Measurements from ENCODE around the gene NPIPB2.
"Not testable (repeated sequence)": the region's sequence is repeated elsewhere in the genome, so short reads cannot be mapped to it uniquely, and the experiment has no call there.

The NPIPB2 gene

DNA sequence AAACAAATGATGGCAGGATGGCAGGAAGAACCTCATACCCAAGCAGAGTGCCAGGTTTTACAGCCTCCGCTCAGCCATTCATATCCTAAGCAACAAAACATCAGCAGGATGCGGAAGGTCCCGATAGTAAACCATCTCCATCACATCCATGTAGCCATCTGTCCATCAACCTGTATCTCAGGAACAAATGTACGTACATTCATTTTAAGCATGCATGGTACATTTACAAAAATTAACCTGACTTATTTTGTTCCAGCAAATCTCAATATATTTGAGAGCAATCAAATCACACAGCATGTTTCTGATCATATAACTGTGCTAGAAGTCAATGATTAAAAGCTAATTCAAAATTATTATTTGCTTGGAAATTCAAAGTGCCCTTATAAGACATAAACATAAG lies at the start of gene NPIPB2:
Gene NPIPB2 (minus strand): TSS at position 101 of the 400 bp plus-strand sequence. CDS start 0 bp downstream, at position 101.
- not testable (repeated sequence) for DNase-seq

DNA sequence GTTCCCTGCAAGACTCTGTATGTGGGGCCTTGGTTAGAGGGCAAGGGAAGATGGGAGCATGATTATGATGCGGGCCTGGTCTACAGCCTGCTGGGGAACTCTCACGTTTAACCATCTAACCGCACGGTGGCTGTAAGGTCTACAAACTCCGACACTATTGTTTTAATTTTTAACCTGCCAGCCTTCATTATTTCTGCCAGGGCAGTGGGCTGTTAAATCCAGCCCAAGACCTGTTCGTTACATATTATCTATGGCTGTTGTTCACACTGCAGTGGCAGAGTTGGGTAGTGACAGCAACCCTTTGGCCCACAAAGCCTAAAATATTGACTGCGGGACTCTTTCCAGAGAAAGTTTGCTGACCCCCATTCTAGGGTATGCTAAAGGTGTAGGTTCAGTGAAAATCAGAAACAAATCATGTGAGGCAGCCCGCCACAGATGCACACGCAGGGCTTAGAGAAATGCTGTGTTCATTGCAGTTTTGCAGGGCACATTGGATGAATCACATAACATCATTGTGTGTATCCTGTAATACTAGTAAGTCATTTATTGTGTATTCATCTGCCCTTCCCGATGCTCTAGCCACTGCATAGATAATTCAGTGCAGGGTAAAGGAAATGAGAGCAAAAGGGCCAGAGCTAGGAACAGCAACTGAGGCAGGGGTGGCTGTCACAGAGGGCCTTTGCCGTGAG lies 49.0 kb upstream of the NPIPB2 start:
- no peak for DNase-seq

DNA sequence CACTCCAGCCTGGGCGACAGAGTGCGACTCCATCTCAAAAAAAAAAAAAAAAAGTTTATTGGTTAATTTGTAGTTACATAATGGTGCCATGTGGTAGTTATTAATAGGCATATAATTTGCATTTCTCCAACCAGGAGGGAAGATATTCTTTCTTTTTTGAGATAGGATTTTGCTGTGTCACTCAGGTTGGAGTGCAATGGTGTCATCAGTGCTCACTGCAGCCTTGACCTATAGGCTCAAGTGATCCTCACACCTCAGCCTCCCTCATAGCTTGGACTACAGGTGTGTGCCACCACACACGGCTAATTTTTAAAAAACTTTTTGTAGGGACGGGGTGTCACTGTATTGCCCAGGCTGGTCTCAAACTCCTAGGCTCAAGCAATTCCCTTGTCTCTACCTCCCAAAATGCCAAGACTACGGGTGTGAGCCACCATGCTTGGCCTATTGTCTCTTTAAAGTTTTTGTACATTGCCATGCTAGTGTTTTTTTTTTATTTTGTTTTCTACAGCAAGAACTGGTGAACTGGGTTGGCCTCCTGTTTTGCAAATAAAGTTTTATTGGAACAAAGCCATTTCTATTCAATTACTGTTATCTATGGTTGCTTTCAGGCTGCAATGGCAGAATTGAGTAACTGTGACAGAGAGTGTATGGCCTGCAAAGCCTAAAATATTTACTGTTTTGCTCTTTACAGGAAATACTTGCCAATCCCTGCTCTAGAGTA lies 46.6 kb upstream of the NPIPB2 start:
- DNase-seq, result no peak

DNA sequence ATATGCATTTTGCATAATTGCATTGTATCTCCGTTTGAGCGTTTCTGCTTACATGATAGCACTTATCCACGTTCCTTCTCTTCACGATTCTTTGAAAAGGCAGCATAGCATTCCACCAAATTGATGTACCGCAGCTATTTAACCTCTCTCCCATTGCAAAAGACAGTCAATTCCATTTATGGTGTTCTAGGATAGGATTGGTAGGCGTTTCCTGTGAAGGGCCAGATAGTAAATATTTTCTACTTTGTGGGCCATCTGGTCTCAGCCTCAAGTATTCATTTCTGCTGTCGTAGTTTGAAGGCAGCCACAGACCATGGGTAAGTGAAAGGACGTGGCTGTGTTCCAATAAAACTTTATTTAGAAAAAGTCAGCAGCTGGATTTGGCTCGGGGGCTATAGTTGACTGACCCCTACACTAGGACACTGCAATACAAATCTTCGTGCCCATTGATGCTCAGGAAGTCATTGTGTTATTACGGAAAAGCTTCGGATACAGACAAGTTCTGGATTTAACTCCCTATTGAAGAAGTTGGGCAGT lies 44.7 kb upstream of the NPIPB2 start:
- DNase-seq, result no peak

DNA sequence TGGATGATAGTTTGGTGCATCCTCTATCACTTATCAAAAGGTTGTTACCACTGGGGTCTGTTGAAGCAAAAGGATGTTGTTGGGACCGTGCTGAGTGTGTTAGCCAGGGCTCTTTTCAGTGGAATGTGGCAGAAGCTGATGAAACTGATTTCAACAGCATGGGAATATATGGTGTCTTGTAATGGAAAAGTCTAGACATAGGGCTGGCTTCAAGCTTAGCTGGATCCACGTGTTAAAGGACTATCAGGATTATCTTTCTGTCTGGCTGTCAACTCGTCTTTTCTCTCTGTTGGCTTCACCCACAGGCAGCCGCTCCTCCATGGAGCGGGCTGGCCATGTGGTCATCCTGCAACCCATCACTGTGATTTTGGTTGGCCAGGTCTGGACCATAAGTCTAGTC lies 43.4 kb upstream of the NPIPB2 start:
- no peak for DNase-seq

DNA sequence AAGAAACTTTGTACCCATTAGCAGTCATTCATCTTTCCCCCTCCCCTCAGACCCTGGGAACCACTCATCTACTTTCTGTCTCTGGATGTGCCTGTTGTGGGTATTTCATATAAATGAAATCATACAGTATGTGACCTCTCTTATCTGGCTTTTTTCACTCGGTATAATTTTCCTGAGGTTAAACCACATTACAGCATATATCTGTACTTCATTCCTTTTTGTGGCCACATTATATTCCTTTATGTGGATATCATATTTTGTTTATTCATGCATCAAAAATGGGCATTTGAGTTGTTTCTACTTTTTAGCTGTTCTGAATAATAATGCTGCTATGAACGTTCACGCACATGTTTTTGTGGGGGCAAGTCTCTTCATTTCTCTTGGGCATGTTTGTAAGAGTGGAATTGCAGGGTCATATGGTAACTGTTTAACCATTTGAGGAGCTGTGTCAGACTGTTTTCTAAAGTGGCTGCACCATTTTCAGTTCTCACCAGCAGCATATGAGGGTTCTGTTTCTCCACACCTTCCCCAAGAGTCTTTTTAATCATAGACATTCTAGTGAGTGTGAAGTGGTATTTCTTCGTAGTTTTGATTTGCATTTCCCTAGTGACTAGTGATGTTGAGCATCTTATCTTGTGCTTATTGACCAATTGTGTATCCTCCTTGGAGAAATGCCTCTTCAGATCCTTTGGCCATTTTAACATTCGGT lies 38.4 kb upstream of the NPIPB2 start:
- no peak for DNase-seq

DNA sequence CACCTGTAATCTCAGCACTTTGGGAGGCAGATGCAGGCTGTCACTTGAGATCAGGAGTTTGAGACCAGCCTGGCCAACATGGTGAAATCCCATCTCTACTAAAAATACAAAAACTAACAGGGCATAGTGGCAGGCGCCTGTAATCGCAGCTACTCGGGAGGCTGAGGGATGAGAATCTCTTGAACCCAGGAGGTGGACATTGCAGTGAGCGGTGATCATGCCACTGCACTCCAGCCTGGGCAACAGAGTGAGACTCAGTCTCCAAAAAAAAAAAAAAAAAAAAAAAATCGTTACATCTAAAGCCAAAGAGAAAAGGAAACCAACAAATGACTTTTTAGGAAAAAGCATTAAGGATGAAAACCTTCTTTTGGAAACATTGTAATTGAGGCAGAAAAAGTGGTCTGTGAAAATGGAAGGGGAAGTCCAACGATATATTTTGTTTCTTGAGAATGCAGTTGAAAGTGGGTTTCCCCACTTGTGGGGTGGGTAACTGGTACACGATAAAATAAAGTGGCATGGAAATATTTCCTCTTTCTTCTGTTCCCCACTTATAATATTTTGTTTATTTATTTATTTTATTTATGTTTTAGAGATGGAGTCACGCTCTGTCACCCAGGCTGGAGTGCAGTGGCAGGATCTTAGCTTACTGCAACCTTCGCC lies 37.3 kb upstream of the NPIPB2 start:
- DNase-seq, result no peak

DNA sequence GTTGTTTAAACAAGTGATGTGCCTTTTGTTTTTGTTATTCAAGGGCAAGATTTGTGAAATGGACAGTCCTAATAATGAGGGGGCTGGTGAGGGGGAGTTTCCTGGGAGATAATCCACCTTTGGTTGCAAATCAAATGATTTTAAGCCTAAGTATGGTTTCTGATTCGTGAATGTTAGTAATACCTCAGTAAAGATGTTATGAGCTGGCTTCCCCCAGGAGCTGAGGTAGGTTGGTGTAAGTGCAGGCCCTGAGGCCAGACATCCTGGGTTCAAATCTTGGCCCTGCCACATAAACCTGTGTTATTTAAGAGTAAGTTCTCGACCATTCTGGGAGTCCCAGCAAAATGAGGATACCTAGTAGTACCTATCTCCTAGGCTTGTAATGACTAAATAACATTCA lies 36.2 kb upstream of the NPIPB2 start:
- no peak for DNase-seq

DNA sequence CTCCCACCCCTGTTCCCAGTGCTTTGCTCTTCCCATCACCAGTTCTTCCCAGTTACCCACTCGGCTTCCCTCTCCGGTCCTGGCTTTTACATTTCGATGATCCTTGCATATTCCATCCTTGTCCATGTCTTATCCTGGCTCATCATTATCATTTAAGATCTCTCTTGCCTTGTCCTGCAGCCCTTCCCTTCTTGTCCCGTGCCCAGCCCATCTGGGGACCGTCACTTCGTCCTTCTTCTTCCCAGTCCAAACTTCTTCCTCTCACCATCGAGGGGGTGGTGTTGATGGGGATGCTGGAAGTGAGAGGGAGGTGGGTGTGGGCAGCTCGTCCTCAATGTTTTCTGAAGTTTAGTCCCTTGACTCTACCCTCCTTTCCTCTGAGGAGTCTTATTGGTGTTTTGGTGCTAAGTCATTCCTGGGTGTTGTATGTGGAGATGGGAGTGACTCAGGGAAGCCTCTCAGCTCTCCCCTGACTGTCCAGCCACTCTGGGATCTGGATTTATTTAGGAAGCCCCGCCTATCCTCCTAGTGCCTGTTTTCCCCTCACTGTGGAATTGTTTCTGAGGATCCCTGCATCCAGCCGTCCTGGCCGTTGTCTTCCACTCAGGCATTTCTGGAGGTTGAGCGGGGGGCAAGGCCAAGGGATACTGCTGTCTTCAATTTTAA lies 35.7 kb upstream of the NPIPB2 start:
- no peak for DNase-seq

DNA sequence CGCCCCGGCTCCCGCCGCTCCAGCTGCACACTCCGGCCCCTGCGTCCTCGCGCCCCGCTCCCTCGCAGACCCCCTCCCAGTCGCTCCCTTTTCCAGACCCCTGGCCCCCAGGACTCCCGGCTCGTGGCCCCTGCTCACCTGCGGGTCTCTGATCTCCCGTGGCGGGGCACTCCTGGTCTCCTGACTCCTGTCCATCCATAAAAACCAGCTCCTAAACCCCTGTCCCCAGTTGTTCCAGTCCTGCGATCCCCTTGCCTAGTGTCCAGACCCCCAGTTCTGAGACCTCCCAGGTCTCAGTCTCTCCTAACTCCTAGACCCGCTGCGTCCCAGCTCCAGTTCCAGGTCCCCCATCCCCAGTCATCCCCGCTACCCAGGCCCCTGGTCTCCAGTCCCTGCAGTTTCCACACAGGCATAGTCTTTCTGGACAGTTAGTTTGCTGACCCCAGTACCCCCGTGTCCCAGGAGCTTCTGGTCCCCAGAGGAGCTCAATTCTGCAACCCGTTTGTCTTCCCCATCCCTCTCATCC lies 35.1 kb upstream of the NPIPB2 start:
- DNase-seq, result no peak

DNA sequence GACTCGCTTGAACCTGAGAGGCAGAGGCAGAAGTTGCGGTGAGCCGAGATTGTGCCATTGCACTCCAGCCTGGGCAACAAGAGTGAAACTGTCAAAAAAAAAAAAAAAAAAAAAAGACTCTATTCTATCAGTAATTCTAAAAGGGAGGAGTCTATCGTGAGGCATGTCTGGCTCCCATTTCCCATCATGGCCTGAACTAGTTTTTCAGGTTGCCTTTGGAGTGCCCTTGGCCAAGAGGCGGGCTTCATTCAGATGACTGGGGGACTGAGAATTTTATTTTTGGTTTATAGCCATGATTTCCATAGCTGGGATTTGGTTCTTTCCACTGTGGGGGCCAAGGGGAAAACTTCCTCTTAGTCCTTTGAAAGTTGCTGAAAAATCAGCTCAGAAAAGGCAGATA lies 31.2 kb upstream of the NPIPB2 start:
- no peak for DNase-seq

DNA sequence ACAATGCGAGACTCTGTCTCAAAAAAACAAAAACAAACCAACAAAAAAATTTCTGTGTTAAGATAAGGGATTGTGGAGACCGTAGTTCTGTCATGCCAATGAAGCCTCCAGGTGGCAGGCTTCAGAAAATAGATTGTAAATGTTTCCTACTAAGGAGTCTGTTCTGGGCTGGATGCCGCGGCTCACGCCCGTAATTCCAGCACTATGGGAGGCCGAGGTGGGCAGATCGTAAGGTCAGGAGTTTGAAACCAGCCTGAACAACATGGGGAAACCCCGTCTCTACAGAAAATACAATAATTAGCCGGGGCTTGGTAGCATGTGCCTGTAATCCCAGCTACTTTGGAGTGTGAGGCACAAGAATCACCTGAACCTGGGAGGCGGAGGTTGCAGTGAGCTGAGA lies 30.3 kb upstream of the NPIPB2 start:
- no peak for DNase-seq

DNA sequence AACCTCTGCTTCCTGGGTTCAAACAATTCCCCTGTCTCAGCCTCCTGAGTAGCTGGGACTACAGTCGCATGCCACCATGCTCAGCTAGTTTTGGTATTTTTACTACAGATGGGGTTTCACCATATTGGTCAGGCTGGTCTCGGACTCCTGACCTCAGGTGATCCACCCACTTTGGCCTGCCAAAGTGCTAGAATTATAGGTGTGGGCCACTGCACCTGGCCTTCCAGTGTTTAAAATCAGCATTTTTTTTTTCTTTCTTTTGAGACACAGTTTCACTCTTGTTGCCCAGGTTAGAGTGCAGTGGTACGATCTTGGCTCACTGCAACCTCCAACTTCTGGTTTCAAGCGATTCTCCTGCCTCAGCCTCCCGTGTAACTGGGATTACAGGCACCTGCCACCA lies 28.4 kb upstream of the NPIPB2 start:
- not testable (repeated sequence) for DNase-seq

DNA sequence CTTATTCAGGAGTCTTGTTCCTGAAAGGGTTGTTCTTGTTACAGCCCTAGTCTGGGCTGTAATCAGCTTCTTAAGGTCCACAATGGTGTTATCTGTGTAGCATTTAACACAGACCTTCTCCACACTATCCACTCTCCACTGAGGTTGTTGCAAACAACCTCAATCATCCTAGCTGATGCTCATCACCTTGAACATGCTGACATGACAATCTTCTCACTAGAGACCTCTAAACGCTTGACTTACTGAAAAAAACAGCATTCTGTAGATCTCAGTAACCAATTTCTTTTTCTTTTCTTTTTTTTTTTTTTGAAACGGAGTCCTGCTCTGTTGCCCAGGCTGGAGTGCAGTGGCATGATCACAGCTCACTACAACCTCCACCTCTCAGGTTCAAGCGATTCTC lies 26.7 kb upstream of the NPIPB2 start:
- DNase-seq, result no peak

DNA sequence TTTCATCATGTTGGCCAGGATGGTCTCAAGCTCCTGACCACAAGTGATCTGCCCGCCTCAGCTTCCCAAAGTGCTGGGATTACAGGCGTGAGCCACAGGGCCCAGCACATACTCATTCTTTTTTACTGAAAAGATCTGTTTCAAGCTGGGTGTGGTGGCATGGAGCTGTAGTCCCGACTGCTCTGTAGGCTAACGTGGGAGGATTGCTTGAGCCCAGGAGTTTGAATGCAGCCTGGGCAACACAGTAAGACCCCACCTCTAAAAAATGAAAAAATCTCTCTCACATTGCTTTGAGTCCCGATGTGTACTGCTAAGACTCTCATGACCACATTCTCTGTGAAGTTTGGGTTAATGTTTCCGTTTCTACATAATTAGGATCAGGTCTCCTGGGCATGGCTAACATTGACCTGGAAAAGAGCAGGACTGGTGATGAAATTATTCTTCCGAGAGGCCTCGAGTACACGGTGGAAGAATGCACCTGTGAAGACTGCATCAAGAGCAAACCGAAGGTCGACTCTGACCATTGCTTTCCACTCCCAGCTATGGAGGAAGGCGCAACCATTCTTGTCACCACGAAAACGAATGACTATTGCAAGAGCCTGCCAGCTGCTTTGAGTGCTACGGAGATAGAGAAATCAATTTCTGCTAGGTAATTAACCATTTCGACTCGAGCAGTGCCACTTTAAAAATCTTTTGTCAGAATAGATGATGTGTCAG lies 25.5 kb upstream of the NPIPB2 start:
- no peak for DNase-seq

DNA sequence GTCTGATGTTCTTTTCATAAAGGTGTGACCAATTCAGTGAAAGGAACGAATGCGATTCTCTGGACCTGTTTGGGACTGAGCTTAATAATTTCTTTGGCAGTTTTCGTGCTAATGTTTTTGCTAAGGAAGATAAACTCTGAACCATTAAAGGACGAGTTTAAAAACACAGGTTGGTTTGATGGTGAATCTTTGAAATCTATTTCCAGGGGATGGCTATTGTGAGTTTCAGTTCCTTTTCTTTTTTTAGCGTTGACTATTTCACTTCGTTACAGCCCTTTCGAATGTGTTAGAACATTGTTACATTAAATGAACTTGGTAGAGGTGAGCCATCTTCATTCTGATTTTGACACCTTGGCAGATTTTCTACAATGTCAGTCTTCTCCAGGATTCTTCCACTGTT lies 24.3 kb upstream of the NPIPB2 start:
- DNase-seq, result no peak

DNA sequence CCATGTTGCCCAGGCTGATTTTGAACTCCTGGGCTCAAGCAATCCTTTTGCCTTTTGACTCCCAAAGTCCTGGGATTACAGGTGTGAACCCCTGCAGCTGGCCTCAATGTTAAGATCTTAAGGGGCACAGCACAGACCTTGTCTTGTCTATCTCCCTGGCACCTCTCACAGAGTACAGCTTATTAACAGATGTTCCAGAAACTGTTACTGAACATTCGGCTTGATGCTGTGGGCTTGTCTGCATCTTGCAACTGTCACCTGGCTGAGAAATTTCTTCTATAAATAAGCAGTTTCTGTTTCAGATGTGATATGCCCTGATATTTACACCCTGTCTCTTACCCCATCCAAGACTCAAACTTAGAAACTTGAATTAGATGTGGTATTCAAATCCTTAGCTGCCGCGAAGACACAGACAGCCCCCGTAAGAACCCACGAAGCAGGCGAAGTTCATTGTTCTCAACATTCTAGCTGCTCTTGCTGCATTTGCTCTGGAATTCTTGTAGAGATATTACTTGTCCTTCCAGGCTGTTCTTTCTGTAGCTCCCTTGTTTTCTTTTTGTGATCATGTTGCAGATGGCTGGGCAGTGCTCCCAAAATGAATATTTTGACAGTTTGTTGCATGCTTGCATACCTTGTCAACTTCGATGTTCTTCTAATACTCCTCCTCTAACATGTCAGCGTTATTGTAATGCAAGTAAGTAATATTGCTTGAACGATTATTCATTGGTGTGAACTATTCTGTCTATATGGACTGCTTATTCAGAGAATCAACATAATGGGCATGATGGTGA lies 23.1 kb upstream of the NPIPB2 start, which contains the start of gene TNFRSF17:
Gene TNFRSF17 (plus strand): TSS at position 450 of the 791 bp plus-strand sequence. CDS start 115 bp downstream, at position 565.
- no peak for DNase-seq

DNA sequence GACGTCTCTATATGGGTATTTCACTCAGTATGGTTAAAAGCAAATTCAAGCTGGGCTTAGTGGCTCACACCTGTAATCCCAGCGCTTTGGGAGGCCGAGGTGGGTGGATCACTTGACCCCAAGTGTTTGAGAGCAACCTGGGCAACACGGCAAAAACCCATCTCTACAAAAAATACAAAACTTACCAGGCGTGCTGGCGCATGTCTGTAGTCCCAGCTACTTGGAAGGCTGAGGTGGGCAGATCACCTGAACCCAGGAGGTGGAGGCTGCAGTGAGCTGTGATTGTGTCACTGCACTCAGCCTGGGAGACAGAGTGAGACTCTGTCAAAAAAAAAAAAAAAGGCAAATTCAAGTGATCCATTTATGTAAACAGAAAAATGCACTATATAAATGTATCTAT lies 21.9 kb upstream of the NPIPB2 start:
- no peak for DNase-seq

DNA sequence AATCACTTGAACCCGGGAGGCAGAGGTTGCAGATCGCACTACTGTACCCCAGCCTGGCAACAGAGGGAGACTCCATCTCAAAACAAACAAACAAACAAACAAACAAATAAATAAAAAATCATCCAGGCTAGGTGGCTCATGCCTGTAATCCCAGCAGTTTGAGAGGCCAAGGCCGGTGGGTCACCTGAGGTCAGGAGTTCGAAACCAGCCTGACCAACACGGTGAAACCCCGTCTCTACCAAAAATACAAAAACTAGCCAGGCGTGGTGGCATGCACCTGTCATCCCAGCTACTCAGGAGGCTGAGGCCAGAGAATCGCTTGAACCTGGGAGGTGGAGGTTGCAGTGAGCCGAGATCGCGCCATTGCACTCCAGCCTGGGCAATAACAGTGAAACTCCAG lies 21.1 kb upstream of the NPIPB2 start:
- not testable (repeated sequence) for DNase-seq

DNA sequence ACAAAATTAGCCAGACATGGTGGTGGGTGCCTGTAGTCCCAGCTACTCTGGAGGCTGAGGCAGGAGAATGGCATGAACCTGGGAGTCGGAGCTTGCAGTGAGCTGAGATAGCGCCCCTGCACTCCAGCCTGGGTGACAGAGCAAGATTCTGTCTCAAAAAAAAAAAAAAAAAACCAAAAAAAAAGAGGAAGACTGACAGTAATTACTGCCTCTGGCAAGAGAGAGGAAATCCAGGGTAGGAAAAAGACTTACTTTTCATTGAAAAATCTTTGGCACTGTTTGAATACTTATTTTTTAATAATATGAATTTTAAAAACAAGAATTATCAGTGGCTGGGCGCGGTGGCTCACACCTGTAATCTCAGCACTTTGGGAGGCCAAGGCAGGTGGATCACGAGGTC lies 20.6 kb upstream of the NPIPB2 start:
- not testable (repeated sequence) for DNase-seq
